CD4-positive, alpha-beta T cell (primary cell): ENCODE results near the gene MALAT1. TPM values are rescaled to one million over a fixed set of nuclear protein-coding genes. Genes with fewer than 3 reads are reported as not detected.

Experiments
- ATAC-seq: fragments of 200-7000 bp; cut with Tn5 transposase; one replicate; pipeline ENCODE4 v1.10.0; 2022; ENCODE audit warnings: mild to moderate bottlenecking; ENCODE audit not compliant: poor library complexity
- CTCF ChIA-PET: fragments of 350-600 bp; sonication (Branson Sonifier 250); formaldehyde crosslinking; loops from one replicate; lab custom pipeline; 2021; ENCODE audit warnings: antibody characterized with exemption, inconsistent platforms; lab: Charles Lee
- POLR2A ChIA-PET: fragments of 350-600 bp; sonication (Branson Sonifier 250); formaldehyde crosslinking; loops from one replicate; lab custom pipeline; 2021; ENCODE audit warnings: antibody characterized with exemption, inconsistent platforms; lab: Charles Lee
- DNase-seq, 14 experiments: peaks; one replicate each; pipeline ENCODE4 v3.0.0-alpha.2; 2013 to 2020; ENCODE audit warnings: mixed read lengths in 2 of 14
- H3K27ac ChIP-seq, 2 donors: one replicate each; pipeline versions ENCODE4 v1.5.1 to v1.7.0; 2013; ENCODE audit warnings: low read length in 2 of 2, low read depth in 1 of 2, mild to moderate bottlenecking in 1 of 2
- H3K27me3 ChIP-seq, 2 experiments: 1 replicate in 1 of 2; 2 replicates in 1 of 2; pipeline versions ENCODE4 v1.6.1 to v1.7.0; 2013; ENCODE audit warnings: low read length in 2 of 2, control low read depth in 1 of 2, mild to moderate bottlenecking in 1 of 2, moderate library complexity in 1 of 2; ENCODE audit not compliant: insufficient read depth in 2 of 2, control insufficient read depth in 1 of 2
- H3K36me3 ChIP-seq: one replicate; pipeline ENCODE4 v1.6.1; 2013; ENCODE audit warnings: low read length, control low read depth; ENCODE audit not compliant: insufficient read depth
- H3K4me1 ChIP-seq: one replicate; pipeline ENCODE4 v1.6.1; 2013; ENCODE audit warnings: low read length, control low read depth; ENCODE audit not compliant: insufficient read depth
- H3K4me3 ChIP-seq: one replicate; pipeline ENCODE4 v1.5.1; 2013; ENCODE audit warnings: mild to moderate bottlenecking, low read length, moderate library complexity
- H3K9me3 ChIP-seq, 2 experiments: 1 replicate in 1 of 2; 2 replicates in 1 of 2; pipeline versions ENCODE4 v1.6.1 to v1.7.0; 2013; ENCODE audit warnings: low read length in 2 of 2, mild to moderate bottlenecking in 2 of 2, control low read depth in 1 of 2, moderate library complexity in 1 of 2; ENCODE audit not compliant: control insufficient read depth in 1 of 2, insufficient read depth in 1 of 2
- H3K27ac Mint-ChIP-seq: one replicate; pipeline ENCODE4 v1.8.0; 2020; ENCODE audit warnings: mixed read lengths
- H3K27me3 Mint-ChIP-seq: one replicate; pipeline ENCODE4 v1.8.0; 2021; ENCODE audit warnings: mixed read lengths
- H3K36me3 Mint-ChIP-seq: one replicate; pipeline ENCODE4 v1.8.0; 2021; ENCODE audit warnings: low read depth, mixed read lengths
- H3K4me1 Mint-ChIP-seq: one replicate; pipeline ENCODE4 v1.8.0; 2021; ENCODE audit warnings: low read depth, mixed read lengths
- H3K4me3 Mint-ChIP-seq: one replicate; pipeline ENCODE4 v1.8.0; 2020; ENCODE audit warnings: mild to moderate bottlenecking, mixed read lengths
- H3K9me3 Mint-ChIP-seq: one replicate; pipeline ENCODE4 v1.8.0; 2020; ENCODE audit warnings: mixed read lengths
- CTCF ChIP-seq: fragments of 200-600 bp; IDR thresholded peaks from one replicate; pipeline ENCODE4 v1.8.0; 2022; ENCODE audit warnings: antibody characterized with exemption, mild to moderate bottlenecking
- intact Hi-C, 2 experiments: fragments of 100-400 bp; cut with DNase I in 1 of 2; cut with micrococcal nuclease in 1 of 2; formaldehyde crosslinking; loops; one replicate each; pipeline versions ENCODE4 v1.15.1 to v1.9.0; 2023 to 2025; cut with DNase I, micrococcal nuclease
- total RNA-seq, 174 experiments: library from RNA in 2 of 174; stranded (reverse) in 2 of 174; gene quantifications; one replicate each; pipeline ENCODE4 v1.2.3 and lab custom pipeline; 2021 to 2026

Gene MALAT1
- total RNA-seq, 2 experiments from 2014 or later: 31,509 to 32,316 TPM

- Histone ChIP-seq H3K27me3 (no peaks in the 10 kb centered on the region), H3K4me3 (peak overlapping the region; percentile 10), H3K36me3 (peaks cover 16% of the 10 kb centered on the region), H3K9me3 (no peaks in the 10 kb centered on the region), H3K27ac (peak overlapping the region; percentile 41 to 72), H3K4me1 (peaks cover 79% of the 10 kb centered on the region)
- ChIA-PET CTCF (interaction anchor here (4.0 kb wide), 1 partner anchor 14 kb away, joined by 21 read pairs; no protein-coding TSS in a partner anchor), POLR2A (interaction anchor here (0.9 to 4.3 kb wide), 11 partner anchors 12 to 132 kb away, joined by 3 to 31 read pairs (median 9); partner anchors contain the start of genes EHBP1L1, FAM89B, NEAT1 and PCNX3)
- H3K4me1 Mint-ChIP-seq: peaks cover 70% of the 10 kb centered on the region
- peak overlapping the region; percentile 87 for H3K27ac Mint-ChIP-seq
- TF ChIP-seq CTCF: no peak
- ATAC-seq (no peak), DNase-seq (peak in 2 of 14 experiments; percentile 35 to 60)
- intact Hi-C loops: no loop called here
- peaks cover 41% of the 10 kb centered on the region for H3K36me3 Mint-ChIP-seq
- peak overlapping the region; percentile 94 for H3K4me3 Mint-ChIP-seq
- H3K9me3 Mint-ChIP-seq: no peaks in the 10 kb centered on the region
- no peaks in the 10 kb centered on the region for H3K27me3 Mint-ChIP-seq
Observed at GRCh38 chr11:65554057-65554818, 55.4 kb downstream of the MALAT1 start.

GRCh38 chr11:65554842-65555430 is 56.1 kb downstream of the MALAT1 start:
- peaks cover 82% of the 10 kb centered on the region for H3K4me1 ChIP-seq
- no peak overlapping the region for H3K4me3 ChIP-seq
- intact Hi-C loops: no loop called here
- Mint-ChIP-seq H3K27me3 (no peaks in the 10 kb centered on the region), H3K27ac (peak overlapping the region; percentile 87), H3K9me3 (no peaks in the 10 kb centered on the region), H3K4me3 (peak overlapping the region; percentile 94), H3K4me1 (peaks cover 76% of the 10 kb centered on the region), H3K36me3 (peaks cover 36% of the 10 kb centered on the region)
- no peaks in the 10 kb centered on the region for H3K9me3 ChIP-seq
- ATAC-seq: no peak
- peak overlapping the region; percentile 41 to 72 for H3K27ac ChIP-seq
- POLR2A ChIA-PET: interaction anchor here (0.6 to 3.4 kb wide), 7 partner anchors 8 to 57 kb away, joined by 3 to 23 read pairs (median 6); partner anchors contain the start of genes EHBP1L1, FAM89B and ZNRD2
- peaks cover 15% of the 10 kb centered on the region for H3K36me3 ChIP-seq
- DNase-seq: no peak
- CTCF ChIA-PET: interaction anchor here (4.0 kb wide), 1 partner anchor 14 kb away, joined by 21 read pairs; no protein-coding TSS in a partner anchor
- TF ChIP-seq CTCF: no peak
- H3K27me3 ChIP-seq: no peaks in the 10 kb centered on the region

GRCh38 chr11:65555693-65556231 is 56.9 kb downstream of the MALAT1 start:
- Histone ChIP-seq H3K4me3 (no peak overlapping the region), H3K36me3 (peaks cover 13% of the 10 kb centered on the region), H3K27ac (peak overlapping the region; percentile 64 to 72), H3K27me3 (no peaks in the 10 kb centered on the region), H3K9me3 (no peaks in the 10 kb centered on the region), H3K4me1 (peaks cover 90% of the 10 kb centered on the region)
- no peaks in the 10 kb centered on the region for H3K27me3 Mint-ChIP-seq
- H3K4me1 Mint-ChIP-seq: peaks cover 81% of the 10 kb centered on the region
- no peaks in the 10 kb centered on the region for H3K9me3 Mint-ChIP-seq
- ATAC-seq (no peak), DNase-seq (peak in 3 of 14 experiments; percentile 30 to 50 (median 34))
- peaks cover 31% of the 10 kb centered on the region for H3K36me3 Mint-ChIP-seq
- H3K27ac Mint-ChIP-seq: peak overlapping the region; percentile 87
- no peak for TF ChIP-seq CTCF
- H3K4me3 Mint-ChIP-seq: peak overlapping the region; percentile 94
- intact Hi-C loops: no loop called here
- POLR2A ChIA-PET: interaction anchor here (0.9 to 3.4 kb wide), 8 partner anchors 9 to 60 kb away, joined by 3 to 23 read pairs (median 6); partner anchors contain the start of genes EHBP1L1, FAM89B, PCNX3 and ZNRD2
- CTCF ChIA-PET: interaction anchor here (1.3 to 4.0 kb wide), 3 partner anchors 10 to 33 kb away, joined by 4 to 21 read pairs (median 5); no protein-coding TSS in a partner anchor
